Sigmoid colon (tissue), 4 donors: ENCODE results near the gene GTF3C5.

Source experiments
- CTCF ChIP-seq, 4 experiments: fragments of 450-650 bp in 3 of 4; fragments of 200-600 bp in 1 of 4; IDR thresholded peaks; one replicate each; pipeline ENCODE4 v1.5.1; 2016 to 2019; ENCODE audit warnings: antibody characterized with exemption in 4 of 4, mild to moderate bottlenecking in 3 of 4, moderate library complexity in 2 of 4
- EP300 ChIP-seq, 4 donors: sonication (generic); formaldehyde crosslinking; IDR thresholded peaks; one replicate each; pipeline ENCODE4 v1.6.1; 2017; ENCODE audit warnings: antibody characterized with exemption in 4 of 4
- POLR2AphosphoS5 ChIP-seq, 4 donors: sonication (generic); formaldehyde crosslinking; IDR thresholded peaks; one replicate each; pipeline ENCODE4 v1.6.1; 2017; ENCODE audit warnings: antibody characterized with exemption in 4 of 4

- no peak for TF ChIP-seq CTCF (IDR thresholded peaks at IDR 0.05)
- no peak for TF ChIP-seq EP300 (IDR thresholded peaks at IDR 0.05)
- TF ChIP-seq POLR2AphosphoS5 (IDR thresholded peaks at IDR 0.05): no peak
Observed at GRCh38 chr9:133042676-133043075, 11.9 kb downstream of the GTF3C5 start.
